H9 (cell line): Measurements from ENCODE around the gene VASH1. TPM values are rescaled to one million over a fixed set of nuclear protein-coding genes. Genes with fewer than 3 reads are reported as not detected.

Experiments used
- DNase-seq: peaks from one replicate; pipeline ENCODE4 v3.0.0-alpha.2; 2017
- H2AFZ ChIP-seq: one replicate; pipeline ENCODE4 v1.6.1; 2013; ENCODE audit warnings: mild to moderate bottlenecking, low read length, control low read depth, moderate library complexity
- H2AK5ac ChIP-seq: 2 replicates; pipeline ENCODE4 v1.6.1; 2013; ENCODE audit warnings: low read length, control low read depth, mixed read lengths; ENCODE audit not compliant: insufficient read length
- H2BK120ac ChIP-seq: one replicate; pipeline ENCODE4 v1.6.1; 2013; ENCODE audit warnings: low read depth, mild to moderate bottlenecking, low read length, control low read depth, inconsistent platforms; ENCODE audit not compliant: poor library complexity, severe bottlenecking
- H2BK12ac ChIP-seq: 2 replicates; pipeline ENCODE4 v1.6.1; 2013; ENCODE audit warnings: low read length, control low read depth, mixed read lengths, low read depth; ENCODE audit not compliant: insufficient read length
- H2BK15ac ChIP-seq: 2 replicates; pipeline ENCODE4 v1.6.1; 2013; ENCODE audit warnings: low read depth, low read length, control low read depth
- H2BK20ac ChIP-seq: one replicate; pipeline ENCODE4 v1.6.1; 2013; ENCODE audit warnings: low read depth, mild to moderate bottlenecking, low read length, control low read depth, inconsistent platforms; ENCODE audit not compliant: poor library complexity, severe bottlenecking
- H2BK5ac ChIP-seq: 2 replicates; pipeline ENCODE4 v1.6.1; 2013; ENCODE audit warnings: low read length, control low read depth, mixed read lengths; ENCODE audit not compliant: insufficient read length
- H3K14ac ChIP-seq: 2 replicates; pipeline ENCODE4 v1.6.1; 2013; ENCODE audit warnings: low read length, control low read depth; ENCODE audit not compliant: insufficient read depth
- H3K18ac ChIP-seq: 2 replicates; pipeline ENCODE4 v1.6.1; 2013; ENCODE audit warnings: low read depth, mild to moderate bottlenecking, mixed read lengths, low read length, control low read depth; ENCODE audit not compliant: insufficient read length
- H3K23ac ChIP-seq: 2 replicates; pipeline ENCODE4 v1.6.1; 2013; ENCODE audit warnings: low read length, control low read depth, mixed read lengths, low read depth; ENCODE audit not compliant: insufficient read length
- H3K23me2 ChIP-seq: 2 replicates; pipeline ENCODE4 v1.6.1; 2013; ENCODE audit warnings: low read depth, mild to moderate bottlenecking, mixed read lengths, low read length, control low read depth; ENCODE audit not compliant: insufficient read length, poor library complexity, severe bottlenecking
- H3K27ac ChIP-seq: 2 replicates; pipeline ENCODE4 v1.5.1; 2013; ENCODE audit warnings: low read length, control low read depth, mixed read lengths, low read depth; ENCODE audit not compliant: insufficient read length
- H3K27me3 ChIP-seq: 2 replicates; pipeline ENCODE4 v1.6.1; 2013; ENCODE audit warnings: low read length, control low read depth, inconsistent platforms; ENCODE audit not compliant: insufficient read depth
- H3K4ac ChIP-seq: 2 replicates; pipeline ENCODE4 v1.6.1; 2013; ENCODE audit warnings: low read depth, mild to moderate bottlenecking, control low read depth, inconsistent platforms, low read length, moderate library complexity
- H3K4me1 ChIP-seq: 2 replicates; pipeline ENCODE4 v1.6.1; 2013; ENCODE audit warnings: low read length, control low read depth, inconsistent platforms; ENCODE audit not compliant: insufficient read depth
- H3K4me2 ChIP-seq: 2 replicates; pipeline ENCODE4 v1.6.1; 2013; ENCODE audit warnings: low read length, control low read depth, mixed read lengths; ENCODE audit not compliant: insufficient read length, insufficient read depth
- H3K56ac ChIP-seq: 2 replicates; pipeline ENCODE4 v1.6.1; 2013; ENCODE audit warnings: low read depth, mild to moderate bottlenecking, mixed read lengths, low read length, control low read depth; ENCODE audit not compliant: insufficient read length
- H3K79me1 ChIP-seq: 2 replicates; pipeline ENCODE4 v1.6.1; 2013; ENCODE audit warnings: low read depth, mild to moderate bottlenecking, moderate library complexity, low read length, control low read depth, inconsistent platforms; ENCODE audit not compliant: insufficient read depth, poor library complexity, severe bottlenecking
- H3K79me2 ChIP-seq: 2 replicates; pipeline ENCODE4 v1.6.1; 2013; ENCODE audit warnings: low read length, control low read depth, inconsistent platforms; ENCODE audit not compliant: insufficient read depth
- H3K9ac ChIP-seq: 2 replicates; pipeline ENCODE4 v1.6.1; 2013; ENCODE audit warnings: low read length, control low read depth, mixed read lengths; ENCODE audit not compliant: insufficient read length; ENCODE audit errors: extremely low read depth
- H3K9me3 ChIP-seq: one replicate; pipeline ENCODE4 v1.6.1; 2013; ENCODE audit warnings: low read depth, low read length, inconsistent platforms; ENCODE audit not compliant: control insufficient read depth
- H3T11ph ChIP-seq: one replicate; pipeline ENCODE4 v1.6.1; 2013; ENCODE audit warnings: mild to moderate bottlenecking, low read length, control low read depth, inconsistent platforms
- H4K20me1 ChIP-seq: one replicate; pipeline ENCODE4 v1.6.1; 2013; ENCODE audit not compliant: control insufficient read depth, insufficient read length, insufficient read depth
- H4K5ac ChIP-seq: 2 replicates; pipeline ENCODE4 v1.6.1; 2013; ENCODE audit warnings: low read depth, mild to moderate bottlenecking, mixed read lengths, low read length, control low read depth; ENCODE audit not compliant: insufficient read length
- H4K8ac ChIP-seq: replicated peaks from 2 replicates; pipeline ENCODE4 v1.6.1; 2013; ENCODE audit warnings: low read length, control low read depth, mixed read lengths, low read depth; ENCODE audit not compliant: insufficient read length
- H4K91ac ChIP-seq: 2 replicates; pipeline ENCODE4 v1.6.1; 2013; ENCODE audit warnings: low read depth, mild to moderate bottlenecking, moderate library complexity, mixed read lengths, low read length, control low read depth; ENCODE audit not compliant: insufficient read length
- H3K27ac Mint-ChIP-seq, 3 experiments: 2 replicates in 2 of 3; 3 replicates in 1 of 3; pipeline ENCODE4 v1.8.0; 2020 to 2021; ENCODE audit warnings: mixed read lengths in 3 of 3, mild to moderate bottlenecking in 1 of 3, moderate library complexity in 1 of 3
- H3K27me3 Mint-ChIP-seq: 2 replicates; pipeline ENCODE4 v1.8.0; 2021; ENCODE audit warnings: low read depth, mild to moderate bottlenecking, moderate library complexity, mixed read lengths
- H3K36me3 Mint-ChIP-seq, 3 experiments: 2 replicates in 2 of 3; 3 replicates in 1 of 3; pipeline ENCODE4 v1.8.0; 2020 to 2021; ENCODE audit warnings: low read depth in 3 of 3, mixed read lengths in 3 of 3; ENCODE audit not compliant: insufficient read depth in 1 of 3
- H3K4me1 Mint-ChIP-seq, 2 experiments: 2 replicates each; pipeline ENCODE4 v1.8.0; 2020; ENCODE audit warnings: mixed read lengths in 2 of 2
- H3K4me3 Mint-ChIP-seq, 2 experiments: 2 replicates in 1 of 2; 3 replicates in 1 of 2; pipeline ENCODE4 v1.8.0; 2020 to 2021; ENCODE audit warnings: mild to moderate bottlenecking in 2 of 2, mixed read lengths in 2 of 2, moderate library complexity in 1 of 2
- H3K9me3 Mint-ChIP-seq, 2 experiments: 2 replicates in 1 of 2; 3 replicates in 1 of 2; pipeline ENCODE4 v1.8.0; 2020; ENCODE audit warnings: mild to moderate bottlenecking in 2 of 2, mixed read lengths in 2 of 2, moderate library complexity in 1 of 2
- WGBS: extraction: QIAGEN DNeasy Blood & Tissue Kit; methylation state at CpG from one replicate; pipeline ENCODE4 v1.1.7; 2013; ENCODE audit warnings: missing lambda C conversion rate, low lambda C conversion rate, mixed read lengths; ENCODE audit not compliant: insufficient read length; ENCODE audit errors: extremely low coverage; 5-methylcytosine and 5-hydroxymethylcytosine counted together
- total RNA-seq: library from RNA; stranded (reverse); gene quantifications from 2 replicates; pipeline ENCODE4 v1.2.1, GENCODE V29; 2021
- TF ChIP-seq, protein P1 (sequence below): fragments of 200-600 bp; sonication (generic); conservative IDR thresholded peaks from 3 replicates; pipeline ENCODE4 v1.8.0; 2021; ENCODE audit warnings: antibody characterized with exemption, mild to moderate bottlenecking

Gene VASH1
- total RNA-seq, 1 experiment from 2014 or later = 5.8 TPM

DNA sequence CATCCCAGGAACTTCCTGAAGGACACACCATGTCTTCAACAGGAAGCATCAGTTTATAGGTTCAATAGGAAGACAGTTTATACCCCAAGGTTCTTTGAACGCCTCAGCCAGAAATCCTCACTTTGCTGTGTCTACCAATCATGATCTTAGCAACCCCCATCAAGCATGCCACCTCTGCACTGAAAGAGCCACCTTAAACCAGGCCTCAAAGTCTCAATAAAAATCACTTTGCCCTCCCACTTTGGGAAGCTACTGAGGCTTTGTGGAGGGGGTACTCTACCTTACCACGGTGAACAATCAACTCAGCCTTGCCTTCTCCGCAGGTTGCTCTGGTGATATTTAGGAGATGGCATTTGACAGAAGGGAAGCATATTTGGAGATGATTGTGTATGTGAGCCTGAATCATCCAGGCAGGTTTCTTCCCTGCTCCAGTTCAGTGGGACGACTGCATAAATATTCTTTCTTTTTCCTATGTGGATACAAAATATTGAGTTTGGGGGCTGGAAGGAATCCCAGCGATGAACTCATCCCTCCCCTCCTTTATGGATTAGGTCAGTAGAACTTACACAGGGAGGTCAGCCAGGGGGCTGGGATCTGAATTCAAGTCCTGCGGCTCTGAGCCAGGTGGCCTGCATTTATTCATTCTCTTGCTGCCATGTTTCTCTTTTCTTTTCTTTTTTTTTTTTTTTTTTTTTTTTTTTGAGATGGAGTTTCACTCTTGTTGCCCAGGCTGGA lies 42.8 kb upstream of the VASH1 start:
- H3K27ac Mint-ChIP-seq = no peak overlapping the region
- H3T11ph ChIP-seq = no peak overlapping the region
- no peak overlapping the region for H2AK5ac ChIP-seq
- H2BK120ac ChIP-seq = no peak overlapping the region
- no peaks in the 10 kb centered on the region for H3K4me1 ChIP-seq
- H3K14ac ChIP-seq = no peak overlapping the region
- TF ChIP-seq, protein P1, sequence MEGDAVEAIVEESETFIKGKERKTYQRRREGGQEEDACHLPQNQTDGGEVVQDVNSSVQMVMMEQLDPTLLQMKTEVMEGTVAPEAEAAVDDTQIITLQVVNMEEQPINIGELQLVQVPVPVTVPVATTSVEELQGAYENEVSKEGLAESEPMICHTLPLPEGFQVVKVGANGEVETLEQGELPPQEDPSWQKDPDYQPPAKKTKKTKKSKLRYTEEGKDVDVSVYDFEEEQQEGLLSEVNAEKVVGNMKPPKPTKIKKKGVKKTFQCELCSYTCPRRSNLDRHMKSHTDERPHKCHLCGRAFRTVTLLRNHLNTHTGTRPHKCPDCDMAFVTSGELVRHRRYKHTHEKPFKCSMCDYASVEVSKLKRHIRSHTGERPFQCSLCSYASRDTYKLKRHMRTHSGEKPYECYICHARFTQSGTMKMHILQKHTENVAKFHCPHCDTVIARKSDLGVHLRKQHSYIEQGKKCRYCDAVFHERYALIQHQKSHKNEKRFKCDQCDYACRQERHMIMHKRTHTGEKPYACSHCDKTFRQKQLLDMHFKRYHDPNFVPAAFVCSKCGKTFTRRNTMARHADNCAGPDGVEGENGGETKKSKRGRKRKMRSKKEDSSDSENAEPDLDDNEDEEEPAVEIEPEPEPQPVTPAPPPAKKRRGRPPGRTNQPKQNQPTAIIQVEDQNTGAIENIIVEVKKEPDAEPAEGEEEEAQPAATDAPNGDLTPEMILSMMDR = no peak
- H2BK15ac ChIP-seq = no peak overlapping the region
- no peak overlapping the region for H2BK5ac ChIP-seq
- no peak overlapping the region for H3K23ac ChIP-seq
- no peak overlapping the region for H2AFZ ChIP-seq
- no peaks in the 10 kb centered on the region for H4K20me1 ChIP-seq
- peaks cover 12% of the 10 kb centered on the region for H3K27me3 Mint-ChIP-seq
- no peak overlapping the region for H4K5ac ChIP-seq
- H3K27me3 ChIP-seq = no peaks in the 10 kb centered on the region
- no peak overlapping the region for H3K9ac ChIP-seq
- no peak overlapping the region for H2BK12ac ChIP-seq
- H4K8ac ChIP-seq = no peak overlapping the region
- no CpG with 5 or more reads among the region's 6 CpGs for WGBS
- no peaks in the 10 kb centered on the region for H3K9me3 ChIP-seq
- no peak overlapping the region for H2BK20ac ChIP-seq
- H4K91ac ChIP-seq = no peak overlapping the region
- H3K79me2 ChIP-seq = no peaks in the 10 kb centered on the region
- H3K79me1 ChIP-seq = no peaks in the 10 kb centered on the region
- no peak overlapping the region for H3K4me2 ChIP-seq
- no peak overlapping the region for H3K18ac ChIP-seq
- H3K4ac ChIP-seq = no peak overlapping the region
- no peak overlapping the region for H3K27ac ChIP-seq
- H3K56ac ChIP-seq = no peak overlapping the region
- H3K36me3 Mint-ChIP-seq = no peaks in the 10 kb centered on the region; a peak in 1 of 7 replicates
- H3K23me2 ChIP-seq = no peaks in the 10 kb centered on the region
- no peak for DNase-seq
- H3K4me3 Mint-ChIP-seq = no peak overlapping the region
- peaks cover 0 to 5% of the 10 kb centered on the region in 2 experiments; a peak in 4 of 5 replicates for H3K9me3 Mint-ChIP-seq
- peaks cover 6 to 10% of the 10 kb centered on the region in 2 experiments for H3K4me1 Mint-ChIP-seq
